Renal cortex interstitium (tissue), 11 donors: ENCODE data around the gene DUS3L. TPM values are rescaled to one million over a fixed set of nuclear protein-coding genes. Genes with fewer than 3 reads are reported as not detected.

Experiments
- DNase-seq, 11 donors: peaks; one replicate each; pipeline ENCODE4 v3.0.0-alpha.2; 2013; ENCODE audit warnings: low read depth in 9 of 11, low spot score in 4 of 11; ENCODE audit errors: extremely low read depth in 1 of 11
- polyA plus RNA-seq, 3 donors: library from polyadenylated mRNA; unstranded; fragments of 120-200 nt; gene quantifications; one replicate each; pipeline ENCODE4 v1.2.1, GENCODE V29; 2013; ENCODE audit not compliant: insufficient read length in 3 of 3

Gene DUS3L
- polyA plus RNA-seq, 3 donors: 21.2 to 35.0 (median 31.2) TPM

- DNase-seq: no peak
Observed at GRCh38 chr19:5742051-5742450, 48.9 kb downstream of the DUS3L start.

- DNase-seq: no peak
Observed at GRCh38 chr19:5738423-5738822, 52.5 kb downstream of the DUS3L start.

Other genes starting within 250 kb of the DUS3L start
- 1 to 10 TPM in 1 of 3 donors, under 1 TPM in 2; 0.49 to 1.0 (median 0.65) TPM for gene TINCR, start 223.2 kb downstream of the DUS3L start, polyA plus RNA-seq
- 100 to 1,000 TPM in 1 of 3 donors, 10 to 100 TPM in 2; 77.7 to 108 (median 84.4) TPM for gene SAFB2, start 168.4 kb downstream of the DUS3L start, polyA plus RNA-seq
- gene SAFB, start 168.1 kb downstream of the DUS3L start, polyA plus RNA-seq: 100 to 1,000 TPM; 152 to 176 (median 154) TPM
- 10 to 100 TPM; 26.1 to 53.3 (median 45.5) TPM for gene MICOS13, start 110.6 kb downstream of the DUS3L start, polyA plus RNA-seq
- gene HSD11B1L, start 110.1 kb downstream of the DUS3L start, polyA plus RNA-seq: 10 to 100 TPM in 2 of 3 donors, 1 to 10 TPM in 1; 8.2 to 14.0 (median 12.0) TPM
- gene RPL36, start 100.9 kb downstream of the DUS3L start, polyA plus RNA-seq: 1,000 to 10,000 TPM in 1 of 3 donors, 100 to 1,000 TPM in 2; 596 to 1,019 (median 781) TPM
- gene LONP1, start 71.0 kb downstream of the DUS3L start, polyA plus RNA-seq: 10 to 100 TPM; 44.3 to 75.0 (median 68.9) TPM
- not detected for gene CATSPERD, start 70.5 kb downstream of the DUS3L start, polyA plus RNA-seq
- gene PRR22, start 6.4 kb downstream of the DUS3L start, polyA plus RNA-seq: 1 to 10 TPM; 2.4 to 5.0 (median 2.5) TPM
- 1 to 10 TPM; 2.3 to 3.8 (median 3.6) TPM for gene NRTN, start 13.9 kb upstream of the DUS3L start, polyA plus RNA-seq
- gene FUT6, start 48.5 kb upstream of the DUS3L start, polyA plus RNA-seq: 10 to 100 TPM; 10.4 to 20.7 (median 14.1) TPM
- gene FUT3, start 60.3 kb upstream of the DUS3L start, polyA plus RNA-seq: 1 to 10 TPM in 1 of 3 donors, under 1 TPM in 2; 0.40 to 1.9 (median 0.89) TPM
- gene FUT5, start 79.4 kb upstream of the DUS3L start, polyA plus RNA-seq: under 1 TPM in 2 of 3 donors, not detected in 1; 0.06 to 0.17 TPM
- 100 to 1,000 TPM; 130 to 197 (median 179) TPM for gene NDUFA11, start 112.6 kb upstream of the DUS3L start, polyA plus RNA-seq
- gene VMAC, start 113.7 kb upstream of the DUS3L start, polyA plus RNA-seq: 10 to 100 TPM in 1 of 3 donors, 1 to 10 TPM in 2; 5.7 to 10.9 (median 5.9) TPM
- gene CAPS, start 123.1 kb upstream of the DUS3L start, polyA plus RNA-seq: 10 to 100 TPM; 16.6 to 43.9 (median 29.6) TPM
- 10 to 100 TPM; 61.7 to 66.0 (median 65.9) TPM for gene RANBP3, start 187.0 kb upstream of the DUS3L start, polyA plus RNA-seq